Activated naive CD4-positive, alpha-beta T cell treated with anti-CD3 and anti-CD28 coated beads, Interleukin-2, amount 10 ng/mL, durations not matched to agents 7 days and 5 days (primary cell): Measurements from ENCODE around the gene APOB.

Experiments used
- CTCF ChIA-PET: fragments of 350-600 bp; sonication (Branson Sonifier 250); formaldehyde crosslinking; loops from one replicate; lab custom pipeline; 2021; ENCODE audit warnings: antibody characterized with exemption; lab: Charles Lee
- DNase-seq: peaks from one replicate; pipeline ENCODE4 v3.0.0-alpha.2; 2020
- H3K27ac Mint-ChIP-seq: one replicate; pipeline ENCODE4 v1.8.0; 2021; ENCODE audit warnings: mild to moderate bottlenecking, moderate library complexity, mixed read lengths
- H3K27me3 Mint-ChIP-seq: one replicate; pipeline ENCODE4 v1.8.0; 2021; ENCODE audit warnings: mild to moderate bottlenecking, mixed read lengths
- H3K36me3 Mint-ChIP-seq: one replicate; pipeline ENCODE4 v1.8.0; 2021; ENCODE audit warnings: mixed read lengths
- H3K4me1 Mint-ChIP-seq: one replicate; pipeline ENCODE4 v1.8.0; 2021; ENCODE audit warnings: mixed read lengths
- H3K4me3 Mint-ChIP-seq: one replicate; pipeline ENCODE4 v1.8.0; 2021; ENCODE audit warnings: mild to moderate bottlenecking, moderate library complexity, mixed read lengths
- H3K9me3 Mint-ChIP-seq: one replicate; pipeline ENCODE4 v1.8.0; 2021; ENCODE audit warnings: mixed read lengths

The APOB gene

DNA sequence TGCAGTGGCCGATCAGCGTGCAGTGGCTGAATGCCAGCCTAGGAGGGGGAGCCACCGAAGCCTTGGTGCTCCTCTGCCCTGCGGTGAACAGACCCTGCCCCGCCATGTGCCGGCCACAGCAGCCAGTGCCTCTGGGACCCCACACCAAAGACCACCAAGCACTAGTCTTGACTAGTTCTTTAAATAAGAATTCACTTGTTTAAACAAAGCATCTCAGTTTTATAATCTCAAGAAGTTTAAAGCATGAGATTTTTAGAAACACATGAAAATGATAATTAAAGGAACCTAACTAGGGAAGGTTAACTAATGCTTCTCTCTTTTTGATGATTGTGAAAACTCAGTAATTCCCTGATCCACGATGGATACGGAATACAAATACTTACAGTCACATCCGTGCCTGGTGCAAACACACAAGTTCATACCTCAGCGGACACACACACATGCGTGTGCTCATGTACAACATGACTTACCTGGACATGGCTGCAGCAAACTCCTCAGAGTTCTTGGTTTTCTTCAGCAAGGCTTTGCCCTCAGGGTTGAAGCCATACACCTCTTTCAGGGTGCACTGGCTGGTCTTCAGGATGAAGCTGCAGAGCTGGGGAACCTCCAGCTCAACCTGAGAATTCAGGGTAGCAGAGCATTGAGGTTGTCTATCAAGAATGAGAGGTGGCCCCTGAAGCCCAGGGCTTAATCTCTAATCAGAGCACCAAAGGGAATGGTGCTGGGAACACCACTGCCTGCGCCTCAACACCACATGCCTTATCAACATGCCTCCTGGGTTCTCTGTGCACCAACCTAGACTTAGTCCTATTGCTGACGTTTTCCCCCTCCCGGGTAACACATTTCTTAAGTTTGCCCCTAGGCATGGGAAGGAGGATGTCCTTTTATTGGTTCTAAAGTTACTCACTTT lies 3.1 kb downstream of the APOB start:
- CTCF ChIA-PET: interaction anchor here (0.8 to 4.3 kb wide), 2 partner anchors 13 to 78 kb away, joined by 3 to 28 read pairs; no protein-coding TSS in a partner anchor
- DNase-seq: no peak
- Mint-ChIP-seq H3K4me3 (no peak overlapping the region), H3K36me3 (no peaks in the 10 kb centered on the region), H3K9me3 (no peaks in the 10 kb centered on the region), H3K4me1 (no peaks in the 10 kb centered on the region), H3K27ac (no peak overlapping the region), H3K27me3 (peaks cover 24% of the 10 kb centered on the region)

DNA sequence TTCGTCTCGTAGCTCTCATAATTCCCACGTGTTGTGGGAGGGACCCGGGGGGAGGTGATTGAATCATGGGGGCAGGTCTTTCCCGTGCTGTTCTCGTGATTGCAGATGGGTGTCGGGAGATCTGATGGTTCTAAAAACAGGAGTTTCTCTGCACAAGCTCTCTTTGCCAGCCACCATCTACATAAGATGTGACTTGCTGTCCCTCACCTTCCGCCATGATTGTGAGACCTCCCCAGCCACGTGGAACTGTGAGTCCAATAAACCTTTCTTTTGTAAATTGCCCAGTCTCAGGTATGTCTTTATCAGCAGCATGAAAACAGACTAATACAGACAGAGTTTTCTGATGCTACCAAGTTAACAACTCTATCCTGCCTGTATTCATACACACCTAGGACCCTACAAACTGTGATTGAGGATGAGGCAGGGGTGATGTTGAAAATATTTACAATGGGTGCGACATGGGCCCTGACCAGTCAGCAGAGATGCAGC lies 3.9 kb downstream of the APOB start:
- Mint-ChIP-seq H3K9me3 (no peaks in the 10 kb centered on the region), H3K27ac (no peak overlapping the region), H3K4me1 (no peaks in the 10 kb centered on the region), H3K36me3 (no peaks in the 10 kb centered on the region), H3K4me3 (no peak overlapping the region), H3K27me3 (peaks cover 20% of the 10 kb centered on the region)
- CTCF ChIA-PET: no interaction called here
- no peak for DNase-seq

DNA sequence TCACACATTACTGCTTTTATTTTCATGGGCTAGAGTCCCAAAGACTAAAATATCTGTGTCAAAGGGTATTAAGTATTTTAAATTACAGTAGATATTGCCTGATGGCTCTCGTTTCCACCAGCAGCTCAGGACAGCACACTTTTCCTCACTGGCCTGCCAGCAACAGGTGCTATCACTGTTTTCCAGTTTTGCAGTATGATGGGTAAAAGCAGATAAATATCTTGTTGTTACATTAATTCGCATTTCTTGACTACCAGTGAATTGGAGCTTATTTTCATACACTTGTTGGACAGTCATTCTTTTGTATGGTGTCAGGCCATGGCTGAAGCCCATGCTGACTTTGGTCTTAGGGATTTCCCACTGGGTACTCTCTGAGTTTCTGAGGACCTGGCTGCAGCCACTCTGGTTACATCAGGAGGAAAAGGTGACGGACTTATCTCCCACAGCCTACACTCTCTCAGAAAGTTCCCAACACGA lies 4.8 kb downstream of the APOB start:
- Mint-ChIP-seq H3K27me3 (peaks cover 11% of the 10 kb centered on the region), H3K4me1 (no peaks in the 10 kb centered on the region), H3K4me3 (no peak overlapping the region), H3K9me3 (no peaks in the 10 kb centered on the region), H3K27ac (no peak overlapping the region), H3K36me3 (no peaks in the 10 kb centered on the region)
- CTCF ChIA-PET: no interaction called here
- no peak for DNase-seq

DNA sequence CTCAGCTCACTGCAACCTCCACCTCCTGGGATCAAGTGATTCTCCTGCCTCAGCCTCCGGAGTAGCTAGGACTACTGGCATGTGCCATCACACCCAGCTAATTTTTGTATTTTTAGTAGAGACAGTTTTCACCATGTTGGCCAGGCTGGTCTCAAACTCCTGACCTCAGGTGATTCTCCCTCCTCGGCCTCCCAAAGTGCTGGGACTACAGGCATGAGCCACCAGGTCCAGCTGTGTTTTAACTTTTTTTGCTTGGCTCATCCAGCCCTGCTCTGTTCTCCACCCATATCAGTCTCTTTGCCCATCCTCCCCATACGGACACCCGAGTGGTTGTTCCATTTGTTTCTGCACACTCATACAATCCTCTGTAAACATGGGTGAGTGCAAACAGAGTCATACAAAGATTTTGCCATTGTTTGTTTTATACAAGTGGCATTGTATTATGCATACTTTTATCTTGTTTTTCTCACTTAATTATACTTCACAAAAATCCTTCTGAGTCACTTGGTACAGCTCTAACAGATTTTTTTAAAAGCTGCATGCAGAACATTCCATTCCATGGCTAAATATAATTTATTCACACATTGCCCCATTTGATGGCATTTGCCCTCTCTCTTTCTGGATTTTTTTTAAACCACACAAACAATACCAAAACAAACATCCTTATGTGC lies 5.3 kb downstream of the APOB start:
- DNase-seq: no peak
- CTCF ChIA-PET: no interaction called here
- Mint-ChIP-seq H3K4me3 (no peak overlapping the region), H3K4me1 (no peaks in the 10 kb centered on the region), H3K9me3 (no peaks in the 10 kb centered on the region), H3K27ac (no peak overlapping the region), H3K36me3 (no peaks in the 10 kb centered on the region), H3K27me3 (peaks cover 9% of the 10 kb centered on the region)

DNA sequence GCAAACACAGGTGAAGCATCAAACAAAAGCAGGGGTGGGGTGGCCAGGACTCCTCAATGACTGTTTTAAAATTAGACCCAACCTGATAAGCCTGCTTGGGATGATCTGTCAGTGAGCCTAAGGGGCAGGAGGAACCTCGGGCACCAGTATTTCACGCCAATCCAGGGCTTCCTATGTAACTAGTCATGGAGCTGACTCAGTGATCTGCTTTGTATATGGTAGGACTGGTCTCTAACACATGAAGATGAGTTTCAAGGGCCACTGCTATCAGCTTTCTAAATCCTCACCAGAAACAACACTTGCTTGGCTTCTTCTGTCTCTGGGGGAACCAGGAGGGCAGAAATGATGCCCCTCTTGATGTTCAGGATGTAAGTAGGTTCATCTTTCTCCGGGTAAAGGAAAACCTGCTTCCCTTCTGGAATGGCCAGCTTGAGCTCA lies 6.2 kb downstream of the APOB start:
- DNase-seq: no peak
- H3K27ac Mint-ChIP-seq: no peak overlapping the region

DNA sequence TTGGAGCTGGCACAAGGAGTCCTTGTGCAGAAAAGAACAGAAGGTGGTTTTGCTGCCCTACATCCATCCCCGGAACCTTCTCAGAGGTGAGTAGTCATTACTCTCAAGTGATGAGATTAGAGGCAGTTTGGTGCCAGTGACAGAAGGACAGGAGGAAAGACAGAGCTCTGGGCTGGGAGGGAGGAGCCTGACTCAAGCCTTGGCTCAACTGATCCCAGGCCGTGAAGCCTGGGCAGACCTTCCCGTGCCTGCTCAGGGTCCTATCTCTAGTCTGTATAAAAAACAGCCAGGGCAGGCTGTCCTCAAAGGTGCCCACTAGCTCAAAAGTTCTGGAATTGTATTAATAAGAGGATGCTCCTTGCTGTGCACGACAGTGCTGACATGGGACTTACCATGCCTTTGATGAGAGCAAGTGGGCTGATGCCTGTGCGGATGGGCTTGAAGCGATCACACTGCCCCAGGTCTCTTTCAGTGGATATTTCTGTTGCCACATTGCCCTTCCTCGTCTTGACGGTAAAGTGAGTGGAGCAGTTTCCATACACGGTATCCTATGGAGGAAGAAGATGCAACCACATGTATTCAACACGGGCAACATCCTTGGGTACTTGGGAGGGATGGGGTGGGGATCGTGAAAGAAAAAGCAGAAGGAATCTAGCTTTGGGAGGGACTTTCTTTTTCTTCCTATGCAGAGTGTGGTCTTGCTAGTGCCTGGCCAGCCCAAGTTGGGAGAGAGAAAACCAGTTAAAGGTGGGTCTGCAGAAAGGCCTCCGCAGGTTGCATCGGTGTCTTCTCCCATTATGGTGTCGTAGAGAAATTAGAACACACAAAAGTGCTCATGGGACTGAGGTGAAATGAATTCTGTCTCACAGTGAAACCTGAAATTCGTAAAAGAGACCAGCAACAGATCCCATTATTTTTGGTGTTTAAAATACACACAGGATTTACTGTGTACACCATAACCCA lies 6.9 kb downstream of the APOB start:
- Mint-ChIP-seq H3K27me3 (no peaks in the 10 kb centered on the region), H3K9me3 (no peaks in the 10 kb centered on the region), H3K4me3 (no peak overlapping the region), H3K36me3 (no peaks in the 10 kb centered on the region), H3K27ac (no peak overlapping the region), H3K4me1 (no peaks in the 10 kb centered on the region)
- CTCF ChIA-PET: no interaction called here
- DNase-seq: no peak

More for the DNA sequence above, 6.2 kb downstream of the APOB start:
- no peaks in the 10 kb centered on the region for H3K4me1 Mint-ChIP-seq
- no peaks in the 10 kb centered on the region for H3K9me3 Mint-ChIP-seq
- no peak overlapping the region for H3K4me3 Mint-ChIP-seq
- CTCF ChIA-PET: no interaction called here
- no peaks in the 10 kb centered on the region for H3K36me3 Mint-ChIP-seq
- H3K27me3 Mint-ChIP-seq: peaks cover under 1% of the 10 kb centered on the region

DNA sequence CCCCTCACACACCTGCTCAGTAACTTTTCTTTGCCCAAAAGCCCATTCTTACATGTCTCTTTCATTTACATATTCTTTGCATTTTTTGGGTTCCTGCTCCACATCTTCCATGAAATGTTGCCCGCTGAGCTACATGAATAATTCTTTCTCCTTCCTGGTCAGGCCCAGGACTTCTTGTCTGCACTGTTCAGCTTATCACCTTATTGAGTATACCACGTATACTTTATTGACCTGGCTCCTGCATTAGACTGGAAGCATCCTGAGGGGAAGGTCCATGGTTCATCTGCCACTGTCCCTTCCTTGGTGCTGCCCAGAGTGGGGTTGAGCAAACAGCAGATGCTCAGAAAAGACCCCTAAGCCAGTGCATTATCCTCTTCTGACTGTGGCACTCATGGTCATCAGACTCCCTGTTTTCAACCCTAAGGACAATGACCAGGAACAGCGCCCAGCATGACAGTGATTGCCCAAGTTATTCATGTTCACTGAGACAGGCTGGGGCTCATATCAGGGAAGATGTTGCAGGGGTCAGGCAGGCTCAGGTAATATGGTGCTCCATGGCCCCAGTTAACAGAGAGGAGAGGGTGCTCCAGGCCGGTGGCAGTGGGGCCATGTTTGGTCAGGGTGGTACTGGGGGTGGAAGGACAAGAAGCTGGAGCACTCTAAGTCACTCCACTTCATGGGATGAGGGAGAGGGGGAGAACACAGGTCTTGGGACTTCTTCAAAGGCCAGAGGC lies 7.7 kb downstream of the APOB start:
- no peaks in the 10 kb centered on the region for H3K27me3 Mint-ChIP-seq
- no peaks in the 10 kb centered on the region for H3K4me1 Mint-ChIP-seq
- H3K27ac Mint-ChIP-seq: no peak overlapping the region
- CTCF ChIA-PET: no interaction called here
- DNase-seq: no peak
- no peak overlapping the region for H3K4me3 Mint-ChIP-seq
- no peaks in the 10 kb centered on the region for H3K36me3 Mint-ChIP-seq
- H3K9me3 Mint-ChIP-seq: no peaks in the 10 kb centered on the region

DNA sequence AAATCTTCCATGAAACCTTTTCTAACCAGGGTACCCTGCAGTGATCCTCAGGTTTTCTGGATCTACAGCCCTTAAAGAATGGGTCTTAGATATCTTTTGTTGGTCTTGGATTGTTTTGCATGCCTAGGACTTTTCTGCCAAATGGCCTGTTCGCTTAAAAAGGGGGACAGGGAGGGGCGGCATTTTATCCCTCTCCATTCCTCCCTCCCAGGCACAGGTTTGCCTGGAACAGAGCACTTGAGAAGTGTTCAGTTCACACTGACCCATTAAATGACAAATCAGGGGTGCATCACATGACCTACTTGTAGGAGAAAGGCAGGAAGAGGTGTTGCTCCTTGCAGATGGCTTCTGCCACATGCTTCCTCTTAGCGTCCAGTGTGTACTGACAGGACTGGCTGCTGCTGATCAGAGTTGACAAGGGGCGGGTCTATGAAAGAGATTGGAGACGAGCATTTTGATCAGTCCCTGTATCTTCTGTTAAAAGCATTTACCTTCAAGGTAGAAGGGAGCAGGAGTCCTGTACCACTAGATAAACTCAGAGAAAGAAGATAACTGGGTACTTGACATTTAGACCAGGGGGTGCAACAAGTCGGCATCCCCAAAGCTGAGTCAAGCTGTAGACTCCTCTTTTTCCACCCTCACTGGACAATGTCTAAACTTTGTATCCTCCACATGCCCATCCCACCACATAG lies 8.4 kb downstream of the APOB start:
- Mint-ChIP-seq H3K36me3 (no peaks in the 10 kb centered on the region), H3K27me3 (no peaks in the 10 kb centered on the region), H3K27ac (no peak overlapping the region), H3K4me1 (no peaks in the 10 kb centered on the region), H3K9me3 (no peaks in the 10 kb centered on the region), H3K4me3 (no peak overlapping the region)
- DNase-seq: no peak
- CTCF ChIA-PET: no interaction called here

DNA sequence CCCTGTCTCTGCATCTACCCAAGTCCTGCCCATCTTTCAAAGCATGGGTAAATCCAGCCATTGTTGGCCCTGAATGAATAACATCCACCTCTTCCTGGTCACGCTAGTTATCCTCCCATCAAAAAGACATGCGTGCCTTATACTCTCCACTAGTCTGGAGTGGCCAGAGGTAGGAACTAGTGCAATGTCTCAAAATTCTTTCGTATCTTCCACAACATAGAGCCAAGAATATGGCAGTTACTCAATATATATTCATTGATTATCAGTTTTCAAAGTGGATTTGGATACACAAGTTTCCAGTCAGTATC lies 8.9 kb downstream of the APOB start:
- Mint-ChIP-seq H3K4me1 (no peaks in the 10 kb centered on the region), H3K27me3 (no peaks in the 10 kb centered on the region), H3K27ac (no peak overlapping the region), H3K4me3 (no peak overlapping the region), H3K36me3 (no peaks in the 10 kb centered on the region), H3K9me3 (no peaks in the 10 kb centered on the region)
- DNase-seq: no peak
- CTCF ChIA-PET: no interaction called here

DNA sequence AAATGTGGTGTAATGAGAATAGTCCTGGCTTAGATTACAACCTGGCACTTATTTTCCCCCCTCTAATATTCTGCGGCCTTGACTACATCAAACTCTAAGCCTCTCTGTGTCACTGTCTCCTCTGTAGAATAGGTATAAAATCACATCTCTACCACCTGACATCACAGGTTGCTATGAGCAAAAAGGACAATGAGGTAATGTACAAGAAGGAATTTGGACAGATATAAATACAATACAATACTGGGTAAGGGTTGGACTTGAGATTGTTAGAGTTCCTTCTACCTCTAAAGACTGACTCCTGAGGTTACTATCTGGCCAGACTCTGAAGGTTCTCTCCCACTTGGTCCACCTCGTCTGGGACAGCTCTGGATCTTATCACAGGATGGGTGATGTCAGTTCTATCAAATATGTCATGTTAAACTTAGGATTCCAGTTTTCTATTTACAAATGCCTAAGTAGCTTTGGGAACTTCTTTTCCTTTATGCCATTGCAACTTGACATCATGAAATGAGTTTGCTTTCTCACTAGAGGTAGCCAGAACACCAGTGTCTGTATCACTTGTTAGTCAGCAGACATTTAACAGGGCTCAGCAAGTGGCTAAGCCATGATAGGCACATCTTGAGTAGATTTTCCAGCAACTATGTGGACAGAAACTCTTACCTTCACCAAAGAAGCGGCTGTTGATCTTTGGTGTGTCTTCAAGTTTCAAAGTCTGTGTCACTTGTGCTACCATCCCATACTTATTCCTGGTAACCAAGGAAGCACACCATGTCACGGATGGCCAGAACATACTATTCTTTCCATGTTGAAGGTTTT lies 9.5 kb downstream of the APOB start:
- CTCF ChIA-PET: no interaction called here
- Mint-ChIP-seq H3K4me3 (no peak overlapping the region), H3K36me3 (no peaks in the 10 kb centered on the region), H3K9me3 (no peaks in the 10 kb centered on the region), H3K27ac (no peak overlapping the region), H3K27me3 (no peaks in the 10 kb centered on the region), H3K4me1 (no peaks in the 10 kb centered on the region)
- no peak for DNase-seq

DNA sequence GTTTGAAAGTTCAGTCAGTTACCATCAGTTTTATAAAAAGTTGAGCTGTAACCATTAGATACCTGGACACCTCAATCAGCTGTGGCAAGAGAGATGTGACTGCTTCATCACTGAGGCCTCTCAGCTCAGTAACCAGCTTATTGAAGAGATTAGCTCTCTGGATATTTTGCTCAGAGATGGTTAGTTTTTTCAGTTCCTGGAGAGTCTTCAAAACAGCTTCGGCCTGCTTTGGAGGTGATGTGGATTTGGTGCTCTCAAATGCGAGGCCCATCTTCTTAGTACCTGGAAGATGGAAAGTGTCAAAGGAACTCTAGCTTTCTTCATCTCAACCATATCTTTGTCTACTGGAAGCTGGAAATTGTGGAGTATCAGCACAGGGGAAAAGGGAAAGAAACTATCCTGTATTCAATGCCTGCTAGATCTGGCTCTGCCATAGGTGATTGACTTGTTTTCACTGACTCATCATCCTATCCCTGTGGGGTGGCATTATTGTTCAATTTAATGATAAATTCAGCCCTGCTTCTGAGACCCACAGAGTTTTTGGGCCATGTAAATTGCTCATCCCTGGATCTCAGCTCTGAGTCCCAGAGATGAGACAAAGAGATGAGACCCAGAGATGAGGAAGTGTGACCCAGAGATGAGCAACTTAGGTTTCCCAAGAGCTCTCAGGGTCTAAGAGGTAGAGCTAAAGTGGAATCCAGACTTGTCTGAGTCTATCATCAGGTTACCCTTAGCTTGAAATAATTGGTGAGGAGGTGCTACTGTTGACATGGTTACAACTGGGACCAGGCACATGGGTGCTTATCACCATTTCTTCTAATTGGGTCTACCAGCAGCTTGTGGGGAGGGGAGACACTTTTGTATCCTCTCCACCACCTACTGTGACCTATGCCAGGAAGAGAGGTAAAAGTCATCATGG lies 10.4 kb downstream of the APOB start:
- no peak overlapping the region for H3K4me3 Mint-ChIP-seq
- no peaks in the 10 kb centered on the region for H3K9me3 Mint-ChIP-seq
- H3K36me3 Mint-ChIP-seq: no peaks in the 10 kb centered on the region
- CTCF ChIA-PET: interaction anchor here (1.0 to 1.9 kb wide), 2 partner anchors 9 to 284 kb away, joined by 3 to 7 read pairs; no protein-coding TSS in a partner anchor
- no peaks in the 10 kb centered on the region for H3K27me3 Mint-ChIP-seq
- no peak overlapping the region for H3K27ac Mint-ChIP-seq
- DNase-seq: no peak
- no peaks in the 10 kb centered on the region for H3K4me1 Mint-ChIP-seq
